A549 (cell line): ENCODE measurements around the gene FPR2. TPM values are rescaled to one million over a fixed set of nuclear protein-coding genes. Genes with fewer than 3 reads are reported as not detected.

Experiments used
- ATAC-seq, 2 experiments: fragments of 200-7000 bp in 1 of 2; fragments of >200 bp in 1 of 2; cut with Nextera tagmentation in 1 of 2; cut with Tn5 transposase in 1 of 2; 3 replicates each; pipeline versions ENCODE4 v1.8.0 to v1.9.1; 2018 to 2020; ENCODE audit warnings: mild to moderate bottlenecking in 1 of 2, moderate library complexity in 1 of 2
- CTCF ChIA-PET: fragments of 300-600 bp; sonication (Branson Sonifier 250); formaldehyde crosslinking; extraction: SDS; loops from one replicate; lab custom pipeline; 2021; ENCODE audit warnings: antibody characterized with exemption, inconsistent platforms; lab: Yijun Ruan, JAX
- POLR2A ChIA-PET: fragments of 350-600 bp; formaldehyde crosslinking; extraction: SDS; loops from one replicate; lab custom pipeline; 2021; ENCODE audit warnings: antibody characterized with exemption, inconsistent platforms; lab: Yijun Ruan, JAX
- DNase-seq, 2 experiments: peaks; one replicate each; pipeline versions ENCODE4 v3.0.0 to v3.0.0-alpha.2; 2011 to 2016; ENCODE audit warnings: low read depth in 1 of 2, low spot score in 1 of 2
- FAIRE-seq: peaks from 2 replicates; lab custom pipeline; 2011; peaks lifted over from hg19 to GRCh38; lab: Jason Lieb, UNC
- H3K27ac ChIP-seq, 2 experiments: fragments of >200 bp; sonication (Bioruptor Twin); formaldehyde crosslinking; 3 replicates each; pipeline ENCODE4 v1.5.1; 2016 to 2017
- H3K4me1 ChIP-seq: fragments of >200 bp; sonication (Bioruptor Twin); formaldehyde crosslinking; 3 replicates; pipeline ENCODE4 v1.6.1; 2016
- H3K4me2 ChIP-seq: fragments of >200 bp; sonication (Bioruptor Twin); formaldehyde crosslinking; 3 replicates; pipeline ENCODE4 v1.6.1; 2016
- H3K4me3 ChIP-seq: fragments of >200 bp; sonication (Bioruptor Twin); formaldehyde crosslinking; 3 replicates; pipeline ENCODE4 v1.5.1; 2016
- H3K9me3 ChIP-seq: fragments of >200 bp; sonication (Bioruptor Twin); formaldehyde crosslinking; 3 replicates; pipeline ENCODE4 v1.6.1; 2016
- CHD2 ChIP-seq: fragments of 150-350 bp; IDR thresholded peaks from 2 replicates; pipeline ENCODE4 v1.6.1; 2014; ENCODE audit warnings: low read length; ENCODE audit not compliant: partially characterized antibody
- ESRRA ChIP-seq: fragments of 150-350 bp; IDR thresholded peaks from 2 replicates; pipeline ENCODE4 v1.6.1; 2014; ENCODE audit warnings: mild to moderate bottlenecking, low read length, borderline replicate concordance
- GATA3 ChIP-seq: IDR thresholded peaks from 2 replicates; pipeline ENCODE4 v1.6.1; 2012; ENCODE audit warnings: borderline replicate concordance
- JUN ChIP-seq, 2 experiments: fragments of >200 bp; sonication (Bioruptor Twin); formaldehyde crosslinking; IDR thresholded peaks; 2 replicates in 1 of 2; 3 replicates in 1 of 2; pipeline ENCODE4 v1.6.1; 2016 to 2017
- KDM1A ChIP-seq: fragments of 200-600 bp; sonication (generic); IDR thresholded peaks from 2 replicates; pipeline ENCODE4 v1.6.1; 2016; ENCODE audit warnings: low read depth, mild to moderate bottlenecking
- KDM5A ChIP-seq: fragments of 200-600 bp; sonication (generic); IDR thresholded peaks from 2 replicates; pipeline ENCODE4 v1.6.1; 2016; ENCODE audit warnings: antibody characterized with exemption, mild to moderate bottlenecking
- NFE2L2 ChIP-seq: fragments of 150-350 bp; conservative IDR thresholded peaks from 2 replicates; pipeline ENCODE4 v1.6.1; 2014; ENCODE audit warnings: low read length
- NR3C1 ChIP-seq: fragments of >200 bp; sonication (Bioruptor Twin); formaldehyde crosslinking; IDR thresholded peaks from 3 replicates; pipeline ENCODE4 v1.6.1; 2017
- POLR2AphosphoS2 ChIP-seq: conservative IDR thresholded peaks from 2 replicates; pipeline ENCODE4 v1.6.1; 2012; ENCODE audit warnings: low read length, improper control_type of control experiment, inconsistent platforms
- SREBF2 ChIP-seq: fragments of 450-650 bp; IDR thresholded peaks from 2 replicates; pipeline ENCODE4 v1.6.1; 2014; ENCODE audit warnings: mild to moderate bottlenecking, moderate library complexity
- TP53 ChIP-seq: fragments of 250-450 bp; sonication (Bioruptor Pico); IDR thresholded peaks from 2 replicates; pipeline ENCODE4 v1.5.0; 2021; ENCODE audit warnings: mild to moderate bottlenecking, moderate library complexity
- ZC3H11A ChIP-seq: fragments of 450-650 bp; IDR thresholded peaks from 2 replicates; pipeline ENCODE4 v1.6.1; 2014; ENCODE audit warnings: antibody characterized with exemption, mild to moderate bottlenecking
- whole genome bisulfite sequencing: methylation state at CpG from one replicate; pipeline ENCODE4 v1.1.6; 2017; ENCODE audit errors: missing lambda C conversion rate; 5-methylcytosine and 5-hydroxymethylcytosine counted together
- polyA plus RNA-seq, 4 experiments: library from polyadenylated mRNA; depleted of rRNA in 3 of 4; stranded (reverse); fragments of >200 nt; fragmentation: RNase III in 1 of 4; extraction: RNeasy Plus Mini Kit Qiagen cat#74134 plus additional on column Dnase treatment in 1 of 4; gene quantifications; 2 replicates in 3 of 4; 3 replicates in 1 of 4; pipeline ENCODE4 v1.2.3, GENCODE V29; 2011 to 2017
- TF ChIP-seq, protein P1 (sequence below): fragments of 150-350 bp; IDR thresholded peaks from 2 replicates; pipeline ENCODE4 v1.6.1; 2014; ENCODE audit warnings: low read depth, mild to moderate bottlenecking, low read length
- TF ChIP-seq, protein P2 (sequence below): fragments of >200 bp; sonication (Bioruptor Twin); formaldehyde crosslinking; IDR thresholded peaks from 3 replicates; pipeline ENCODE4 v1.6.1; 2016
- TF ChIP-seq, protein P3 (sequence below): fragments of 200-600 bp; sonication (generic); IDR thresholded peaks from 2 replicates; pipeline ENCODE4 v1.6.1; 2016; ENCODE audit warnings: antibody characterized with exemption, mild to moderate bottlenecking, moderate library complexity
- TF ChIP-seq, protein P4 (sequence below): IDR thresholded peaks from 2 replicates; pipeline ENCODE4 v1.6.1; 2012

FPR2 gene
- polyA plus RNA-seq, 2 of the 4 experiments (the other 2 are of a cell fraction): not detected

DNA sequence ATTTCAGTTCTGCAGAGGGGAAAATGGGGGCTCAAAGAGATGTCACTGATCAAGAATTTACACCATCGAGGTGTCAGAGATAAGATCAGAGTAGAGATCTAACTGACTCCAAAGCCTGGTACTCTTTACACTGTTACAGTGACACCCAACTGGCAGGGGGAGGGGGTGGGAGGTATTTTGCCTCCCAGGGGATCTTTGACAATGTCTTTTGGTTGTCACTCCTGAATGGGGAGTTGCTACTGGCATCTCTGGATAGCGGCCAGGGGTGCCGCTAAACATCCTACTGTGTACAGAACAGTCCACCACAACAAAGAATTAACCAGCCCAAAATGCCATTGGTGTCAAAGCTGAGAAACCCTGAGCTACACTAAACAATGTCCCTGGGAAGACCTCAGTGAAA is 37.1 kb downstream of the FPR2 start:
- Histone ChIP-seq H3K4me2 (no peak overlapping the region), H3K4me1 (no peaks in the 10 kb centered on the region), H3K4me3 (no peak overlapping the region), H3K27ac (no peak overlapping the region), H3K9me3 (peaks cover 56% of the 10 kb centered on the region)
- FAIRE-seq (no peak), ATAC-seq (no peak), DNase-seq (no peak)
- WGBS: 28% methylated on average over 3 of the region's 3 CpGs
- no peak for TF ChIP-seq SREBF2
- TF ChIP-seq TP53 (CRISPR knock-in tag): no peak
- TF ChIP-seq CHD2: no peak
- no peak for TF ChIP-seq NR3C1
- no peak for TF ChIP-seq KDM1A
- TF ChIP-seq KDM5A: no peak
- POLR2A ChIA-PET: no interaction called here
- CTCF ChIA-PET: no interaction called here

DNA sequence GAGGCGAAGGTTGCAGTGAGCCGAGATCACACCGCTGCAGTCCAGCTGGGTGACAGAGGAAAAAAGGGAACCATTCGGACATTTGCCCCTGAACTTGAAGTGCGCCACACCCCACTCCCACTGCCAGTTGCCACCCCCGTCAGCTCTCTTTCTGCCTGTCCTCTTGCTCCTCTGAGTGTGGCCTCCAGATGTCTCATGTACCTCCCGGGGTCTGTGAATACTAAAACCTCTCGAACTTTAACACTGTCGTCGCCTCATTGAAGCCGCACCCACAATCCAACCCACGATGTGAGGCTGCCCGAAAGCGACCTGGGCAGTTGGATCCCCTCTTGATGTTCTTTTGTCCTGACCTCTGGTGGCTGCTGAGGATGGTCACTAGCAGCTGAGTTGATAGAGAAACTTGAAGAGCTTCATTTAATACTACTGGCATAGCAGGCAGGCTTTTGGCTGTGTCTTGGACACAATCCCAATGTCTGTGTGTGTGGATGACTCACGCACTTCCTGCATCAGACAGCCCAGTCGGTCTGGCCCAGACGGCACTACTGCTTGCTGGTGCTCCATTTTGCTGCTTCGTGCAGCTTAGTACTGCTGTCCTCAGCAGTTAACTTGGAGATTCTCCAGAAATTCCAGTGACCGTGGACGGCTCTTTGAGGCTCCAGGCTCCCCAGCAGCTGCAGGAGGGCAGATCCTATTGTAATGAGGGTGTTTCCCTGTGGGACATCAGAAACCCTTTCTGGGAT is 38.2 kb downstream of the FPR2 start:
- FAIRE-seq: no peak
- 11% methylated on average over 20 of the region's 20 CpGs for WGBS

More for the DNA sequence above, 38.2 kb downstream of the FPR2 start:
- peak in 1 of 2 experiments; percentile 13 for DNase-seq
- TF ChIP-seq, protein P1, sequence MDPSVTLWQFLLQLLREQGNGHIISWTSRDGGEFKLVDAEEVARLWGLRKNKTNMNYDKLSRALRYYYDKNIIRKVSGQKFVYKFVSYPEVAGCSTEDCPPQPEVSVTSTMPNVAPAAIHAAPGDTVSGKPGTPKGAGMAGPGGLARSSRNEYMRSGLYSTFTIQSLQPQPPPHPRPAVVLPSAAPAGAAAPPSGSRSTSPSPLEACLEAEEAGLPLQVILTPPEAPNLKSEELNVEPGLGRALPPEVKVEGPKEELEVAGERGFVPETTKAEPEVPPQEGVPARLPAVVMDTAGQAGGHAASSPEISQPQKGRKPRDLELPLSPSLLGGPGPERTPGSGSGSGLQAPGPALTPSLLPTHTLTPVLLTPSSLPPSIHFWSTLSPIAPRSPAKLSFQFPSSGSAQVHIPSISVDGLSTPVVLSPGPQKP: no peak
- TF ChIP-seq, protein P2, sequence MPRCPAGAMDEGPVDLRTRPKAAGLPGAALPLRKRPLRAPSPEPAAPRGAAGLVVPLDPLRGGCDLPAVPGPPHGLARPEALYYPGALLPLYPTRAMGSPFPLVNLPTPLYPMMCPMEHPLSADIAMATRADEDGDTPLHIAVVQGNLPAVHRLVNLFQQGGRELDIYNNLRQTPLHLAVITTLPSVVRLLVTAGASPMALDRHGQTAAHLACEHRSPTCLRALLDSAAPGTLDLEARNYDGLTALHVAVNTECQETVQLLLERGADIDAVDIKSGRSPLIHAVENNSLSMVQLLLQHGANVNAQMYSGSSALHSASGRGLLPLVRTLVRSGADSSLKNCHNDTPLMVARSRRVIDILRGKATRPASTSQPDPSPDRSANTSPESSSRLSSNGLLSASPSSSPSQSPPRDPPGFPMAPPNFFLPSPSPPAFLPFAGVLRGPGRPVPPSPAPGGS: no peak
- TF ChIP-seq ZC3H11A: no peak
- TF ChIP-seq ESRRA: no peak
- TF ChIP-seq, protein P3, sequence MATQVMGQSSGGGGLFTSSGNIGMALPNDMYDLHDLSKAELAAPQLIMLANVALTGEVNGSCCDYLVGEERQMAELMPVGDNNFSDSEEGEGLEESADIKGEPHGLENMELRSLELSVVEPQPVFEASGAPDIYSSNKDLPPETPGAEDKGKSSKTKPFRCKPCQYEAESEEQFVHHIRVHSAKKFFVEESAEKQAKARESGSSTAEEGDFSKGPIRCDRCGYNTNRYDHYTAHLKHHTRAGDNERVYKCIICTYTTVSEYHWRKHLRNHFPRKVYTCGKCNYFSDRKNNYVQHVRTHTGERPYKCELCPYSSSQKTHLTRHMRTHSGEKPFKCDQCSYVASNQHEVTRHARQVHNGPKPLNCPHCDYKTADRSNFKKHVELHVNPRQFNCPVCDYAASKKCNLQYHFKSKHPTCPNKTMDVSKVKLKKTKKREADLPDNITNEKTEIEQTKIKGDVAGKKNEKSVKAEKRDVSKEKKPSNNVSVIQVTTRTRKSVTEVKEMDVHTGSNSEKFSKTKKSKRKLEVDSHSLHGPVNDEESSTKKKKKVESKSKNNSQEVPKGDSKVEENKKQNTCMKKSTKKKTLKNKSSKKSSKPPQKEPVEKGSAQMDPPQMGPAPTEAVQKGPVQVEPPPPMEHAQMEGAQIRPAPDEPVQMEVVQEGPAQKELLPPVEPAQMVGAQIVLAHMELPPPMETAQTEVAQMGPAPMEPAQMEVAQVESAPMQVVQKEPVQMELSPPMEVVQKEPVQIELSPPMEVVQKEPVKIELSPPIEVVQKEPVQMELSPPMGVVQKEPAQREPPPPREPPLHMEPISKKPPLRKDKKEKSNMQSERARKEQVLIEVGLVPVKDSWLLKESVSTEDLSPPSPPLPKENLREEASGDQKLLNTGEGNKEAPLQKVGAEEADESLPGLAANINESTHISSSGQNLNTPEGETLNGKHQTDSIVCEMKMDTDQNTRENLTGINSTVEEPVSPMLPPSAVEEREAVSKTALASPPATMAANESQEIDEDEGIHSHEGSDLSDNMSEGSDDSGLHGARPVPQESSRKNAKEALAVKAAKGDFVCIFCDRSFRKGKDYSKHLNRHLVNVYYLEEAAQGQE: no peak
- TF ChIP-seq NFE2L2: no peak
- TF ChIP-seq, protein P4, sequence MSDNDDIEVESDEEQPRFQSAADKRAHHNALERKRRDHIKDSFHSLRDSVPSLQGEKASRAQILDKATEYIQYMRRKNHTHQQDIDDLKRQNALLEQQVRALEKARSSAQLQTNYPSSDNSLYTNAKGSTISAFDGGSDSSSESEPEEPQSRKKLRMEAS: no peak
- no peak for TF ChIP-seq JUN (IDR thresholded peaks at IDR 0.05)
- no peak for TF ChIP-seq POLR2AphosphoS2
- TF ChIP-seq KDM5A: no peak
- no peak for TF ChIP-seq GATA3
- ChIA-PET POLR2A (no interaction called here), CTCF (interaction anchor here (1.4 to 1.5 kb wide), 2 partner anchors 9 to 21 kb away, joined by 3 to 4 read pairs; no protein-coding TSS in a partner anchor)
- Histone ChIP-seq H3K27ac (no peak overlapping the region), H3K4me3 (no peak overlapping the region), H3K4me2 (no peak overlapping the region), H3K9me3 (peaks cover 44% of the 10 kb centered on the region), H3K4me1 (no peaks in the 10 kb centered on the region)
- ATAC-seq: no peak
